Pancreas (tissue), 10 donors: ENCODE data around the gene FASTKD1. TPM values are rescaled to one million over a fixed set of nuclear protein-coding genes. Genes with fewer than 3 reads are reported as not detected.
"Not testable (repeated sequence)": the region's sequence is repeated elsewhere in the genome, so short reads cannot be mapped to it uniquely, and the experiment has no call there.

Experiments
- ATAC-seq, 4 donors: fragments of 200-7000 bp; cut with Tn5 transposase; one replicate each; pipeline versions ENCODE4 v1.8.0 to v1.9.1; 2020; ENCODE audit warnings: mild to moderate bottlenecking in 4 of 4, moderate library complexity in 4 of 4
- DNase-seq, 6 donors: peaks; one replicate each; pipeline ENCODE4 v3.0.0-alpha.2; 2020
- FAIRE-seq: peaks from 2 replicates; lab custom pipeline; 2012; peaks lifted over from hg19 to GRCh38; lab: Jason Lieb, UNC
- H3K27ac ChIP-seq, 4 donors: fragments of 200-600 bp; sonication (generic); 1 replicate in 3 of 4; 2 replicates in 1 of 4; pipeline versions ENCODE4 v1.5.0 to v1.8.0; 2020
- H3K27me3 ChIP-seq, 4 donors: fragments of 200-600 bp; one replicate each; pipeline ENCODE4 v1.8.0; 2021
- H3K36me3 ChIP-seq, 3 donors: fragments of 200-600 bp; sonication (generic) in 1 of 3; one replicate each; pipeline versions ENCODE4 v1.5.0 to v1.8.0; 2020 to 2021
- H3K4me1 ChIP-seq, 3 donors: fragments of 200-600 bp; one replicate each; pipeline ENCODE4 v1.8.0; 2021
- H3K4me3 ChIP-seq, 4 donors: fragments of 200-600 bp; sonication (generic) in 2 of 4; one replicate each; pipeline versions ENCODE4 v1.5.0 to v1.8.0; 2020 to 2021
- H3K9me3 ChIP-seq, 4 donors: fragments of 200-600 bp; one replicate each; pipeline ENCODE4 v1.8.0; 2021
- WGBS, 2 donors: extraction: QIAGEN DNeasy Blood & Tissue Kit; methylation state at CpG; one replicate each; pipeline ENCODE4 v1.1.7; 2013; 5-methylcytosine and 5-hydroxymethylcytosine counted together
- intact Hi-C, 3 donors: fragments of 100-400 bp; cut with DNase I; formaldehyde crosslinking; loops; one replicate each; pipeline versions ENCODE4 v1.11.1 to v1.14.2; 2022
- polyA plus RNA-seq, 2 donors: library from polyadenylated mRNA; stranded (reverse); fragments of 200-250 nt; gene quantifications; one replicate each; pipeline ENCODE4 v1.2.3, GENCODE V29; 2013
- total RNA-seq, 6 donors: library from RNA; stranded (reverse); fragmentation: NEBNext Ultra II Directional in 4 of 6; extraction: Animal tissue kit (Norgen Biotek cat#: 25700) in 4 of 6; gene quantifications; one replicate each; pipeline versions ENCODE4 v1.2.1 to v1.2.4, GENCODE V29; 2021 to 2023
- TF ChIP-seq, protein P1 (sequence below), 4 donors: fragments of 200-600 bp; sonication (generic) in 3 of 4; IDR thresholded peaks; one replicate each; pipeline versions ENCODE4 v1.5.0 to v1.8.0; 2021; ENCODE audit warnings: antibody characterized with exemption in 4 of 4
- donor health status: healthy with polysubstance abuse.
- donor health status: DM: no; HTN: no; CAD: no; lungs with moderate emphysema.
- donor health status: DM: no; HTN: no; CAD: no.
- donor health status: control.
- donor health status: control.
- donor health status: Bipolar disorder and iron deficiency.
- donor health status: DM: yes; HTN: yes; CAD: no.
- donor health status: DM: no; HTN: no; CAD: no.
- donor health status: DM: no; HTN: no; CAD: no.
- donor health status: DM: yes; HTN: yes; CAD: no.

The FASTKD1 gene
- total and polyA plus RNA-seq, 8 donors, result 5.5 to 35.9 (median 11.5) TPM

DNA sequence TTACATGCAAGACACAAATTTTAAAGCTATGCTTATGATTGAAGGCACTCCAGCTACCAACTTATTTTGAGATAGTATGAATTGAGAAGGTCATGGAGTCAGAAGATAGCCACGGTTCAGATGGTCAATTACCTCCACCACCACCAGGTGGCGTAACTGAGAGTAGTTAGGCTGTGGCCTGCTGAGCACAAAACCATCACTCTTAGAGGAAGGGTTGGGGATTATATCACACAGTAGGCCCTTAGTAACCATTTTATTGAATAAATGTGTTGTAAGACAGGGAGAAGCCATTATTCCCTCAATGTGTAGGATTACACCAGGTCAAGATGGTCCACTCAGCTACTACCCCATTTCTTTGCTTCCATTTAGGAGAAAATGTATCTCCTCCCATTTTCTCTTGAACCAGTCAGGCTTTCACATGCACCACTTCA is 45.4 kb downstream of the FASTKD1 start:
- DNase-seq, result peak; percentile 16 to 84 (median 56)
- 11 to 21% methylated on average over 2 of the region's 2 CpGs for WGBS, 2 donors
- intact Hi-C loops, result loop anchor here in 1 of 3 donors (10.0 kb wide), 1 partner anchor 147 kb away; no protein-coding TSS in a partner anchor

GRCh38 chr2:169526451-169526850 is 47.2 kb downstream of the FASTKD1 start:
- Histone ChIP-seq H3K4me1 (no peaks in the 10 kb centered on the region), H3K36me3 (no peaks in the 10 kb centered on the region), H3K27ac (no peak overlapping the region), H3K9me3 (no peaks in the 10 kb centered on the region), H3K4me3 (no peak overlapping the region), H3K27me3 (no peaks in the 10 kb centered on the region)
- TF ChIP-seq, protein P1, sequence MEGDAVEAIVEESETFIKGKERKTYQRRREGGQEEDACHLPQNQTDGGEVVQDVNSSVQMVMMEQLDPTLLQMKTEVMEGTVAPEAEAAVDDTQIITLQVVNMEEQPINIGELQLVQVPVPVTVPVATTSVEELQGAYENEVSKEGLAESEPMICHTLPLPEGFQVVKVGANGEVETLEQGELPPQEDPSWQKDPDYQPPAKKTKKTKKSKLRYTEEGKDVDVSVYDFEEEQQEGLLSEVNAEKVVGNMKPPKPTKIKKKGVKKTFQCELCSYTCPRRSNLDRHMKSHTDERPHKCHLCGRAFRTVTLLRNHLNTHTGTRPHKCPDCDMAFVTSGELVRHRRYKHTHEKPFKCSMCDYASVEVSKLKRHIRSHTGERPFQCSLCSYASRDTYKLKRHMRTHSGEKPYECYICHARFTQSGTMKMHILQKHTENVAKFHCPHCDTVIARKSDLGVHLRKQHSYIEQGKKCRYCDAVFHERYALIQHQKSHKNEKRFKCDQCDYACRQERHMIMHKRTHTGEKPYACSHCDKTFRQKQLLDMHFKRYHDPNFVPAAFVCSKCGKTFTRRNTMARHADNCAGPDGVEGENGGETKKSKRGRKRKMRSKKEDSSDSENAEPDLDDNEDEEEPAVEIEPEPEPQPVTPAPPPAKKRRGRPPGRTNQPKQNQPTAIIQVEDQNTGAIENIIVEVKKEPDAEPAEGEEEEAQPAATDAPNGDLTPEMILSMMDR (IDR thresholded peaks at IDR 0.05), result no peak
- no peak for ATAC-seq
- no peak for DNase-seq
- intact Hi-C loops, result loop anchor here in 1 of 3 donors (10.0 kb wide), 1 partner anchor 148 kb away; no protein-coding TSS in a partner anchor
- FAIRE-seq, result no peak

More for the DNA sequence above, 45.4 kb downstream of the FASTKD1 start:
- FAIRE-seq, result peak; percentile 60
- Histone ChIP-seq H3K4me3 (no peak overlapping the region), H3K27ac (no peak overlapping the region), H3K9me3 (no peaks in the 10 kb centered on the region), H3K36me3 (no peaks in the 10 kb centered on the region), H3K4me1 (no peaks in the 10 kb centered on the region), H3K27me3 (no peaks in the 10 kb centered on the region)
- TF ChIP-seq, protein P1 (IDR thresholded peaks at IDR 0.05), result peak; percentile 66 to 83 (median 74)
- ATAC-seq, result peak; percentile 72 to 89 (median 86)

DNA sequence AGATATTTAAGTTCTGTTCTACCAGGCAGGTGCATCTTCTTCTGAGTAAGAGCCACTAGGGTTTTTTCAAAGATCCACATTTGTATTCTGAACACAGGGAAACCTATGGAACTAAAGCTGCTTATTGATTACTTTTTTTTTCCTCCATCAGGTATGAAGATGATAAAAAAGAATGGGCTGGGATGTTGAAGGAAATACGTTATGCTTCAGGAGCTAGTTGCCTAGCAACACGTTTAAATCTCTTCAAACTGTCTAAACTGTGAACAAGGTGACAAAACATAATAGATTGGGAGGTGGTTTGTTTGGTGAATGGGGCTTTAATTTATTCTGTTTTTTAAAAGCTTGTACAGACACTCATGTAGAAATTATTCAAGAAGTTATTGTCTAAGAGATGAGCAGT is 48.2 kb downstream of the FASTKD1 start:
- Histone ChIP-seq H3K36me3 (no peaks in the 10 kb centered on the region), H3K4me1 (no peaks in the 10 kb centered on the region), H3K27ac (no peak overlapping the region), H3K9me3 (no peaks in the 10 kb centered on the region), H3K27me3 (no peaks in the 10 kb centered on the region), H3K4me3 (no peak overlapping the region)
- intact Hi-C loops, result loop anchor here in 1 of 3 donors (10.0 kb wide), 1 partner anchor 149 kb away; no protein-coding TSS in a partner anchor
- no peak for DNase-seq
- no peak for FAIRE-seq
- TF ChIP-seq, protein P1 (IDR thresholded peaks at IDR 0.05), result no peak
- ATAC-seq, result no peak
- WGBS, 2 donors, result 68 to 71% methylated on average over 2 of the region's 2 CpGs

DNA sequence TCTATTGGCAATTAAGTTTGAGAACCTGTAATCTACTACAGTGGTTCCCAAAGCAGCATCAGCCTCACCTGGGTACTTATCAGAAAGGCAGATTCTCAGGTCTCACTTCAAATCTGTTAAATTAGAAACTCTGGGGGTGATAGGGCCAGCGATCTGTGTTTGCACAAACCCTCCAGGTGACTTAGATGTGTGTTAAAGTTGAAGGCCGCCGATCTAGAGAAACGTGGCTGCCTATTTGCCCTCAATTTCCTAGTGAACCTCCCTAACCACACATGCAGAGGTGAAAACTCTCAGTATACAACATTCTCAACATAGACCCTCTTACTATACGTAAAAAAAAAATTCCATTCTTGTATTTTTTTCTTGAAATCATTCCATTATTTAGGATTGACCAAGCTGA is 50.0 kb downstream of the FASTKD1 start:
- Histone ChIP-seq H3K4me1 (no peaks in the 10 kb centered on the region), H3K36me3 (no peaks in the 10 kb centered on the region), H3K4me3 (no peak overlapping the region), H3K27ac (no peak overlapping the region), H3K27me3 (no peaks in the 10 kb centered on the region), H3K9me3 (no peaks in the 10 kb centered on the region)
- TF ChIP-seq, protein P1 (IDR thresholded peaks at IDR 0.05), result no peak
- 33 to 44% methylated on average over 5 of the region's 5 CpGs for WGBS, 2 donors
- intact Hi-C loops, result loop anchor here in 1 of 3 donors (10.0 kb wide), 1 partner anchor 151 kb away; no protein-coding TSS in a partner anchor
- FAIRE-seq (no peak), DNase-seq (no peak), ATAC-seq (no peak)

GRCh38 chr2:169520896-169521295 is 52.8 kb downstream of the FASTKD1 start:
- DNase-seq, result no peak
- Histone ChIP-seq H3K27me3 (no peaks in the 10 kb centered on the region), H3K27ac (no peak overlapping the region), H3K36me3 (no peaks in the 10 kb centered on the region), H3K4me3 (no peak overlapping the region), H3K9me3 (no peaks in the 10 kb centered on the region), H3K4me1 (no peaks in the 10 kb centered on the region)
- intact Hi-C loops, result loop anchor here in 1 of 3 donors (10.0 kb wide), 1 partner anchor 154 kb away; no protein-coding TSS in a partner anchor
- TF ChIP-seq, protein P1 (IDR thresholded peaks at IDR 0.05), result no peak
- no peak for ATAC-seq
- no peak for FAIRE-seq

DNA sequence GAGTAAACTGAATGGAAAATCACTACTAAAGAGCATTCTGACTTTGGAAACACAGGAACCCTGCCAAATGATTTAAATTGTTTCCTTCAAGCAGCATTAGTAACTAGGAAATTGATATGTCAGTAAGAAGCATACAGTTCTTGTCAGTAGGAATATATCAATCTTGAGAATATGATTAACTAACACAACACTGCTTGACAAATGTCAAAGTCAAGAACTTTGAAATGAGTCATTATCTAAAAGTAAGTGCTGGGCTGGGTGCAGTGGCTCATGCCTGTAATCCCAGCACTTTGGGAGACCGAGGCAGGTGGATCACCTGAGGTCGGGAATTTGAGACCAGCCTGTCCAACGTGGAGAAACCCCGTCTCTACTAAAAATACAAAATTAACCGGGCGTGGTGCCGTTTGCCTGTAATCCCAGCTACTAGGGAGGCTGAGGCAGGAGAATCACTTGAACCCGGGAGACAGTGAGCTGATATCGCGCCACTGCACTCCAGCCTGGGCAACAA is 57.1 kb downstream of the FASTKD1 start:
- WGBS, 2 donors, result 94 to 96% methylated on average over 10 of the region's 10 CpGs
- FAIRE-seq, result not testable (repeated sequence)

GRCh38 chr2:169514758-169515157 is 58.9 kb downstream of the FASTKD1 start:
- H3K9me3 ChIP-seq, FAIRE-seq, H3K27me3 ChIP-seq, H3K27ac ChIP-seq, H3K4me3 ChIP-seq, H3K36me3 ChIP-seq, DNase-seq, intact Hi-C loops, ATAC-seq, H3K4me1 ChIP-seq: not testable (repeated sequence)
- 88 to 96% methylated on average over 7 of the region's 7 CpGs for WGBS, 2 donors

More for the DNA sequence above, 57.1 kb downstream of the FASTKD1 start:
- H3K4me1 ChIP-seq, intact Hi-C loops, DNase-seq, H3K27me3 ChIP-seq, H3K9me3 ChIP-seq, H3K27ac ChIP-seq, ATAC-seq, H3K36me3 ChIP-seq, H3K4me3 ChIP-seq: not testable (repeated sequence)
